Ascending aorta (tissue), 2 donors: ENCODE data around the gene HELZ. TPM values are rescaled to one million over a fixed set of nuclear protein-coding genes. Genes with fewer than 3 reads are reported as not detected.

Experiments used
- DNase-seq, 2 donors: peaks; one replicate each; pipeline ENCODE4 v3.0.0-alpha.2; 2019; ENCODE audit warnings: low spot score in 2 of 2
- H3K27ac ChIP-seq, 2 donors: fragments of 200-600 bp; sonication (generic); one replicate each; pipeline ENCODE4 v1.5.1; 2016 to 2017; ENCODE audit warnings: mild to moderate bottlenecking in 1 of 2
- H3K27me3 ChIP-seq: fragments of 200-600 bp; sonication (generic); one replicate; pipeline ENCODE4 v1.5.1; 2017
- H3K36me3 ChIP-seq, 2 donors: fragments of 200-600 bp; sonication (generic); one replicate each; pipeline ENCODE4 v1.5.1; 2016
- H3K4me1 ChIP-seq, 2 donors: fragments of 200-600 bp; sonication (generic); one replicate each; pipeline ENCODE4 v1.5.1; 2016 to 2017; ENCODE audit warnings: mild to moderate bottlenecking in 1 of 2
- H3K4me3 ChIP-seq, 2 donors: fragments of 200-600 bp; sonication (generic); one replicate each; pipeline ENCODE4 v1.5.1; 2016 to 2017; ENCODE audit warnings: mild to moderate bottlenecking in 1 of 2
- H3K9me3 ChIP-seq, 2 donors: fragments of 200-600 bp; sonication (generic); one replicate each; pipeline ENCODE4 v1.5.1; 2016
- intact Hi-C: fragments of 100-400 bp; cut with DNase I; formaldehyde crosslinking; loops from one replicate; pipeline ENCODE4 v1.15.1; 2023
- total RNA-seq: library from RNA; depleted of rRNA; stranded (reverse); fragments of >200 nt; gene quantifications from one replicate; pipeline ENCODE4 v1.1.0, GENCODE V29; 2016
- TF ChIP-seq, protein P1 (sequence below), 3 experiments: fragments of 200-600 bp in 2 of 3; fragments of 450-650 bp in 1 of 3; sonication (generic) in 2 of 3; IDR thresholded peaks; one replicate each; pipeline ENCODE4 v1.5.1; 2016 to 2019; ENCODE audit warnings: antibody characterized with exemption in 3 of 3, mild to moderate bottlenecking in 1 of 3, moderate library complexity in 1 of 3

The HELZ gene
- total RNA-seq, 1 donor from 2014 or later = 36.1 TPM

DNA sequence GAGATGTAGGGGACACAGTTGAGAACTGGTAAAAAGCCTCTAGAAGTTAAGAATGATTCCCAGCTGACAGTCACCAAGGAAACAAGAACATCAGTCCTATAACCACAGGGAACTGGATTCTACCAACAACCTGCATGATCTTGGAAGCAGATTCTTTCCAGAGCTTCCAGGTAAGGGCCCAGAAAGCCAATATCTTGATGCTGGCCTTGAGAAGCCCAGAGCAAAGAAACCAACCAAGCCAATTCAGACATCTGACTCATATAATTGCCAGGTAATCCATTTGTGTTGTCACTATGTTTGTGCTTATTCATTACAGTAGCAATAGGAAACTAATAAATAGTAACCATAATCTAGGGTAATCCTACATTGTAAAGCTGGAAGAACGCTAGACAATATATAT is 119.1 kb downstream of the HELZ start:
- intact Hi-C loops = no loop called here
- Histone ChIP-seq H3K36me3 (peaks cover 0 to 12% of the 10 kb centered on the region in 2 donors), H3K9me3 (no peaks in the 10 kb centered on the region), H3K4me3 (no peak overlapping the region), H3K27ac (no peak overlapping the region), H3K4me1 (no peaks in the 10 kb centered on the region), H3K27me3 (no peaks in the 10 kb centered on the region)
- TF ChIP-seq, protein P1, sequence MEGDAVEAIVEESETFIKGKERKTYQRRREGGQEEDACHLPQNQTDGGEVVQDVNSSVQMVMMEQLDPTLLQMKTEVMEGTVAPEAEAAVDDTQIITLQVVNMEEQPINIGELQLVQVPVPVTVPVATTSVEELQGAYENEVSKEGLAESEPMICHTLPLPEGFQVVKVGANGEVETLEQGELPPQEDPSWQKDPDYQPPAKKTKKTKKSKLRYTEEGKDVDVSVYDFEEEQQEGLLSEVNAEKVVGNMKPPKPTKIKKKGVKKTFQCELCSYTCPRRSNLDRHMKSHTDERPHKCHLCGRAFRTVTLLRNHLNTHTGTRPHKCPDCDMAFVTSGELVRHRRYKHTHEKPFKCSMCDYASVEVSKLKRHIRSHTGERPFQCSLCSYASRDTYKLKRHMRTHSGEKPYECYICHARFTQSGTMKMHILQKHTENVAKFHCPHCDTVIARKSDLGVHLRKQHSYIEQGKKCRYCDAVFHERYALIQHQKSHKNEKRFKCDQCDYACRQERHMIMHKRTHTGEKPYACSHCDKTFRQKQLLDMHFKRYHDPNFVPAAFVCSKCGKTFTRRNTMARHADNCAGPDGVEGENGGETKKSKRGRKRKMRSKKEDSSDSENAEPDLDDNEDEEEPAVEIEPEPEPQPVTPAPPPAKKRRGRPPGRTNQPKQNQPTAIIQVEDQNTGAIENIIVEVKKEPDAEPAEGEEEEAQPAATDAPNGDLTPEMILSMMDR (IDR thresholded peaks at IDR 0.05) = no peak
- no peak for DNase-seq

DNA sequence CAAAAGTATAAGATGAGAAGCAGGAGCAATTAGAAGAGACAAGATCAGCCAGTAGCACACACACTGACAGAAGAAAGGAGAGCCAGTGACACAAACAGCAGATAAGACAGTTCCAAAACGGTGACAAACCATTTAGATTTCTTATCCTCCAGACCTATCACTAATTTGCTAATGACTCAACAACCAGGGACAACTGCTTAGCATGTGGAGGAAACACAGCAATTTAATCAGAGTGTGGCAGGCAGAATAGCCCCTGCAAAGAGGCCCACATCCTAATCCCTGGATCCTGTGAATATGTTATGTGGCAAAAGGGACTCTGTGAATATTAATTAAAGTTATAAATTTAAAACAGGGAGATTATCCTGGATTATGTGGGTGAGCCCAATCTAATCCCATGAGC is 119.6 kb downstream of the HELZ start:
- Histone ChIP-seq H3K4me3 (no peak overlapping the region), H3K27me3 (no peaks in the 10 kb centered on the region), H3K27ac (no peak overlapping the region), H3K9me3 (no peaks in the 10 kb centered on the region), H3K36me3 (peaks cover 0 to 12% of the 10 kb centered on the region in 2 donors), H3K4me1 (no peaks in the 10 kb centered on the region)
- intact Hi-C loops = no loop called here
- DNase-seq = no peak
- TF ChIP-seq, protein P1 (IDR thresholded peaks at IDR 0.05) = no peak

DNA sequence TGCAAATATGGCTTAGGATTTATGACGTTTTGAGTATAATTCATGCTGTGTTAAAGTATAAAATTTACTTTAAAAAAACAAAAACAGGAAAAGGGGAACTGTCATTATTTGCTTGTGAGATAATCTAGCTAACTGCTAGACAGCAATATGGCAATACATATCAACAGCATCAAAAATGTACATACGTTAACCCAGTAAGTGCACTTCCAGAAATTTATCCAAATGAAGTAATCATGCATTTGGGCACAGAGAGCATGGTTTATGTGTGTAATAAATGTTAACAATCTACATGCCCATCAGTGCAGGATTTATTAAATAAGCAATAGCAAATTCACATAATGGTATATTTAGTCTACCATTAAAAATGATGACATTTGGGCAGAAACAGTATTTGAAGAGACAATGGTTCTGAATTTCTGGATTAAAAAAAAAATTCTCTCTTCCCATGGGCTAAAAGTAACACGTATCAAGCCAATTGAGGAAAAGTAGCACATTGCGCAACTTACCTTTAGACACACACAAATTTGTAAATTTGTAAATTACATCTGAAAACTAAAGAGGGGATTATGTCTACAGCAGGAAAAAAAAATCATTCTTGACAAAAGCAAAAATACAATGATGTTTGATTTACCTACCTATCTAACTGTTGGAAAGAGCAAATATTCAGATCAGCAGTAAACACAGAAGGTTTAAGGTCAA is 120.4 kb downstream of the HELZ start:
- TF ChIP-seq, protein P1 (IDR thresholded peaks at IDR 0.05) = no peak
- no peak for DNase-seq
- H3K36me3 ChIP-seq = peaks cover 0 to 18% of the 10 kb centered on the region in 2 donors
- H3K9me3 ChIP-seq = no peaks in the 10 kb centered on the region
- H3K27me3 ChIP-seq = no peaks in the 10 kb centered on the region
- H3K27ac ChIP-seq = no peak overlapping the region
- intact Hi-C loops = no loop called here
- H3K4me1 ChIP-seq = no peaks in the 10 kb centered on the region
- H3K4me3 ChIP-seq = no peak overlapping the region

DNA sequence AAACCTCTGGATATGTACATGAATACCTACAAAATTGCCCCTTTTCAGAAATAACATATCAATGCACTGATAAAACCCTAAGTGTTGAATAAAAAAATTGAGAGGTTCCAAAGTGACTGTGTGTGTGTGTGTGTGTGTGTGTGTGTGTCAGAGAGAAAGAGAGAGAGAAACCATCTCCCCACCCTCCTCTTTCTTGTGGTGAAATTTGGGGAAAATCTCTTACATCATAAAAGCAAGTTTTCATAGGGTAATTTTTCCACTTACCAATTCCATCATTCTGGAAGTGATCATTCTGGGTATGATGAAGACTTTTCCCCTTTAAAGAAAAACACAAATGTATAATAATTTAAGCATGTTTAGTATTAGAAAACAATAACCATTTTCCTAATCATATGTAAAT is 121.3 kb downstream of the HELZ start:
- Histone ChIP-seq H3K4me3 (no peak overlapping the region), H3K4me1 (no peaks in the 10 kb centered on the region), H3K36me3 (peaks cover 0 to 18% of the 10 kb centered on the region in 2 donors), H3K27ac (no peak overlapping the region), H3K9me3 (no peaks in the 10 kb centered on the region), H3K27me3 (no peaks in the 10 kb centered on the region)
- DNase-seq = no peak
- intact Hi-C loops = no loop called here
- TF ChIP-seq, protein P1 (IDR thresholded peaks at IDR 0.05) = no peak

DNA sequence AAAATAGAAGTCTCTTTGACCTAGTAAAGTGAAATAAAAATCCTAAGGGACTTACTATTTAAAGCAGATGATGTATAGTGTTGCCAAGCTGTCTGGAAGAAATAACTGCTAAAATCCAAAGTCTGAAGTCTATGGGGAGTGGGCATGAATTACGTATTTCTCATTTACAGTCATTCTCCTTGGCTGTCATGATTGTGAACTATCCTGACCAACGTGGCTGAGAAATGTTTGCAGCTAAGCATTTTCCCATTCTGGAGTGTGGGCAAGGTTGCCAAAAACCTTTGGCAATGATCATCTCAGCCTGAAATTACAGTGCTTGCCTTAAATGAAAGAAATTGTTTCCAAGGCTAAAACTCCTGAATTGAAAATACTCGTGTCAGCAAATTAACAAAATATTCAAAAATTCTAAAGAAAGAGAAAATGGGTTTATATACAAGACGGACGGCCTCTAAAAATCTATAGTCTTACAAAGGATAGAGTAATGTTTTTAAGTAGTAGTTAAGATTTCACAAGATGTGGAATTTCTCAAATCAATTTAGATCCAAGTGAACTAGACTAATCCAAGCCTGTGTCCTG is 123.6 kb downstream of the HELZ start:
- TF ChIP-seq, protein P1 (IDR thresholded peaks at IDR 0.05) = no peak

More for the DNA sequence above, 123.6 kb downstream of the HELZ start:
- Histone ChIP-seq H3K27me3 (no peaks in the 10 kb centered on the region), H3K36me3 (peaks cover 0 to 27% of the 10 kb centered on the region in 2 donors), H3K9me3 (no peaks in the 10 kb centered on the region), H3K27ac (no peak overlapping the region), H3K4me3 (no peak overlapping the region), H3K4me1 (no peaks in the 10 kb centered on the region)
- DNase-seq = no peak
- intact Hi-C loops = no loop called here
